ENCODE results near the gene PILRB. TPM values are rescaled to one million over a fixed set of nuclear protein-coding genes. Genes with fewer than 3 reads are reported as not detected.
"Not testable (repeated sequence)": the region's sequence is repeated elsewhere in the genome, so short reads cannot be mapped to it uniquely, and the experiment has no call there.

The PILRB gene
- total RNA-seq, 1 donor from 2014 or later = 67.2 TPM

- DNase-seq (ENCODE audit: low spot score in 2 of 2) = no peak
- intact Hi-C loops (cut with DNase I) = no loop called here
- TF ChIP-seq CTCF (IDR thresholded peaks at IDR 0.05) = no peak
- H3K4me1 ChIP-seq = no peaks in the 10 kb centered on the region
- no peak overlapping the region for H3K27ac ChIP-seq
- peaks cover 83 to 86% of the 10 kb centered on the region in 2 donors for H3K36me3 ChIP-seq
- H3K27me3 ChIP-seq = no peaks in the 10 kb centered on the region
- no peak overlapping the region for H3K4me3 ChIP-seq
- H3K9me3 ChIP-seq = no peaks in the 10 kb centered on the region
These were observed 8.2 kb upstream of the PILRB start for GRCh38 chr7:100349757-100350156.

GRCh38 chr7:100351657-100352058 is 6.3 kb upstream of the PILRB start:
- no peak overlapping the region for H3K4me3 ChIP-seq
- TF ChIP-seq CTCF (IDR thresholded peaks at IDR 0.05) = no peak
- H3K4me1 ChIP-seq = no peaks in the 10 kb centered on the region
- DNase-seq (ENCODE audit: low spot score in 2 of 2) = no peak
- H3K27ac ChIP-seq = no peak overlapping the region
- intact Hi-C loops (cut with DNase I) = no loop called here
- peaks cover 94 to 95% of the 10 kb centered on the region in 2 donors for H3K36me3 ChIP-seq
- H3K9me3 ChIP-seq = no peaks in the 10 kb centered on the region
- no peaks in the 10 kb centered on the region for H3K27me3 ChIP-seq

GRCh38 chr7:100352230-100352781 is 5.6 kb upstream of the PILRB start:
- H3K4me1 ChIP-seq; intact Hi-C loops (cut with DNase I); H3K9me3 ChIP-seq; H3K4me3 ChIP-seq; DNase-seq (ENCODE audit: low spot score in 2 of 2); H3K27ac ChIP-seq; H3K27me3 ChIP-seq: not testable (repeated sequence)
- peaks cover 93 to 94% of the 10 kb centered on the region in 2 donors for H3K36me3 ChIP-seq

- no peak for DNase-seq (ENCODE audit: low spot score in 2 of 2)
- intact Hi-C loops (cut with DNase I) = no loop called here
- no peaks in the 10 kb centered on the region for H3K9me3 ChIP-seq
- TF ChIP-seq CTCF (IDR thresholded peaks at IDR 0.05) = no peak
- H3K27me3 ChIP-seq = no peaks in the 10 kb centered on the region
- H3K36me3 ChIP-seq = peaks cover 91 to 93% of the 10 kb centered on the region in 2 donors
- no peaks in the 10 kb centered on the region for H3K4me1 ChIP-seq
- no peak overlapping the region for H3K27ac ChIP-seq
- no peak overlapping the region for H3K4me3 ChIP-seq
These were observed 4.8 kb upstream of the PILRB start for GRCh38 chr7:100352984-100353684.

GRCh38 chr7:100353685-100354330 is 4.1 kb upstream of the PILRB start:
- H3K27ac ChIP-seq = no peak overlapping the region
- no peaks in the 10 kb centered on the region for H3K27me3 ChIP-seq
- no peaks in the 10 kb centered on the region for H3K9me3 ChIP-seq
- no peak overlapping the region for H3K4me3 ChIP-seq
- H3K4me1 ChIP-seq = no peaks in the 10 kb centered on the region
- peaks cover 91 to 93% of the 10 kb centered on the region in 2 donors for H3K36me3 ChIP-seq
- intact Hi-C loops (cut with DNase I) = no loop called here
- no peak for DNase-seq (ENCODE audit: low spot score in 2 of 2)
- TF ChIP-seq CTCF (IDR thresholded peaks at IDR 0.05) = no peak

GRCh38 chr7:100356416-100357068 is 1.4 kb upstream of the PILRB start:
- H3K27ac ChIP-seq = no peak overlapping the region
- H3K27me3 ChIP-seq = no peaks in the 10 kb centered on the region
- no peaks in the 10 kb centered on the region for H3K4me1 ChIP-seq
- H3K4me3 ChIP-seq = no peak overlapping the region
- no peaks in the 10 kb centered on the region for H3K9me3 ChIP-seq
- DNase-seq (ENCODE audit: low spot score in 2 of 2) = no peak
- intact Hi-C loops (cut with DNase I) = no loop called here
- H3K36me3 ChIP-seq = peaks cover 93 to 95% of the 10 kb centered on the region in 2 donors
- no peak for TF ChIP-seq CTCF (IDR thresholded peaks at IDR 0.05)
